Mesenchymal stem cell (in vitro differentiated cells and primary cell): Measurements from ENCODE around the gene PLCB1.

ENCODE experiments used
- DNase-seq: peaks from one replicate; pipeline ENCODE4 v3.0.0-alpha.2; 2013
- H2AFZ ChIP-seq: one replicate; pipeline ENCODE4 v1.6.1; 2013; ENCODE audit warnings: low read depth, mild to moderate bottlenecking, control low read depth, inconsistent platforms, low read length, moderate library complexity
- H2AK5ac ChIP-seq: 2 replicates; pipeline ENCODE4 v1.6.1; 2013; ENCODE audit warnings: low read length, moderate library complexity, mild to moderate bottlenecking, inconsistent platforms; ENCODE audit not compliant: severe bottlenecking
- H2BK120ac ChIP-seq: one replicate; pipeline ENCODE4 v1.6.1; 2013; ENCODE audit warnings: low read depth, mild to moderate bottlenecking, inconsistent platforms, low read length, moderate library complexity
- H2BK12ac ChIP-seq, 2 experiments: one replicate each; pipeline ENCODE4 v1.6.1; 2013; ENCODE audit warnings: inconsistent platforms in 2 of 2, low read length in 2 of 2, mild to moderate bottlenecking in 2 of 2, moderate library complexity in 2 of 2, control low read depth in 1 of 2
- H2BK15ac ChIP-seq: one replicate; pipeline ENCODE4 v1.6.1; 2013; ENCODE audit warnings: mild to moderate bottlenecking, low read depth, inconsistent platforms; ENCODE audit not compliant: poor library complexity, severe bottlenecking
- H2BK5ac ChIP-seq: 2 replicates; pipeline ENCODE4 v1.6.1; 2013; ENCODE audit warnings: low read depth, mild to moderate bottlenecking, low read length, control low read depth, inconsistent platforms; ENCODE audit not compliant: poor library complexity, severe bottlenecking
- H3K14ac ChIP-seq, 2 experiments: one replicate each; pipeline ENCODE4 v1.6.1; 2013; ENCODE audit warnings: inconsistent platforms in 2 of 2, low read length in 2 of 2, control low read depth in 1 of 2, mild to moderate bottlenecking in 1 of 2, moderate library complexity in 1 of 2
- H3K18ac ChIP-seq, 2 experiments: one replicate each; pipeline ENCODE4 v1.6.1; 2013; ENCODE audit warnings: inconsistent platforms in 2 of 2, low read length in 2 of 2, control low read depth in 1 of 2, low read depth in 1 of 2, mild to moderate bottlenecking in 1 of 2
- H3K23ac ChIP-seq, 2 experiments: one replicate each; pipeline ENCODE4 v1.6.1; 2013; ENCODE audit warnings: inconsistent platforms in 2 of 2, low read length in 2 of 2, mild to moderate bottlenecking in 2 of 2, moderate library complexity in 2 of 2, control low read depth in 1 of 2
- H3K27ac ChIP-seq: 2 replicates; pipeline ENCODE4 v1.5.1; 2013; ENCODE audit warnings: mild to moderate bottlenecking, moderate library complexity, low read length, control low read depth, inconsistent platforms; ENCODE audit not compliant: poor library complexity, severe bottlenecking
- H3K27me3 ChIP-seq, 2 experiments: 2 replicates each; pipeline versions ENCODE4 v1.6.1 to v1.7.0; 2013; ENCODE audit warnings: low read length in 2 of 2, mild to moderate bottlenecking in 2 of 2, moderate library complexity in 2 of 2, control low read depth in 1 of 2, inconsistent platforms in 1 of 2; ENCODE audit not compliant: control insufficient read depth in 1 of 2, insufficient read depth in 1 of 2
- H3K36me3 ChIP-seq, 2 experiments: 2 replicates each; pipeline versions ENCODE4 v1.6.1 to v1.7.0; 2013; ENCODE audit warnings: low read length in 2 of 2, control low read depth in 1 of 2, inconsistent platforms in 1 of 2, low read depth in 1 of 2, mild to moderate bottlenecking in 1 of 2; ENCODE audit not compliant: insufficient read depth in 2 of 2, control insufficient read depth in 1 of 2
- H3K4ac ChIP-seq, 2 experiments: one replicate each; pipeline ENCODE4 v1.6.1; 2013; ENCODE audit warnings: inconsistent platforms in 2 of 2, low read length in 2 of 2, mild to moderate bottlenecking in 2 of 2, moderate library complexity in 2 of 2, control low read depth in 1 of 2, low read depth in 1 of 2
- H3K4me1 ChIP-seq: 2 replicates; pipeline ENCODE4 v1.6.1; 2013; ENCODE audit warnings: low read depth, low read length, control low read depth; ENCODE audit not compliant: control insufficient read depth, insufficient read depth
- H3K4me2 ChIP-seq: 2 replicates; pipeline ENCODE4 v1.6.1; 2013; ENCODE audit warnings: low read length, mild to moderate bottlenecking, inconsistent platforms; ENCODE audit not compliant: poor library complexity, severe bottlenecking
- H3K4me3 ChIP-seq, 2 experiments: 2 replicates each; pipeline versions ENCODE4 v1.5.1 to v1.7.0; 2013; ENCODE audit warnings: low read length in 2 of 2, mild to moderate bottlenecking in 2 of 2, control low read depth in 1 of 2, low read depth in 1 of 2; ENCODE audit not compliant: insufficient read depth in 1 of 2
- H3K79me1 ChIP-seq: replicated peaks from 2 replicates; pipeline ENCODE4 v1.6.1; 2013; ENCODE audit warnings: mild to moderate bottlenecking, control low read depth, low read length, inconsistent platforms; ENCODE audit not compliant: poor library complexity, severe bottlenecking
- H3K9ac ChIP-seq: 2 replicates; pipeline ENCODE4 v1.7.0; 2013; ENCODE audit warnings: mild to moderate bottlenecking, low read length, moderate library complexity
- H3K9me3 ChIP-seq: 2 replicates; pipeline ENCODE4 v1.7.0; 2013; ENCODE audit warnings: mild to moderate bottlenecking, low read length; ENCODE audit not compliant: control insufficient read depth
- H4K8ac ChIP-seq: one replicate; pipeline ENCODE4 v1.6.1; 2013; ENCODE audit warnings: inconsistent platforms, mild to moderate bottlenecking, low read length, moderate library complexity
- H4K91ac ChIP-seq: one replicate; pipeline ENCODE4 v1.6.1; 2013; ENCODE audit warnings: mild to moderate bottlenecking, low read length, inconsistent platforms
- WGBS: methylation state at CpG from one replicate; pipeline ENCODE4 v1.1.7; 2013; ENCODE audit warnings: mixed read lengths; 5-methylcytosine and 5-hydroxymethylcytosine counted together

The PLCB1 gene

DNA sequence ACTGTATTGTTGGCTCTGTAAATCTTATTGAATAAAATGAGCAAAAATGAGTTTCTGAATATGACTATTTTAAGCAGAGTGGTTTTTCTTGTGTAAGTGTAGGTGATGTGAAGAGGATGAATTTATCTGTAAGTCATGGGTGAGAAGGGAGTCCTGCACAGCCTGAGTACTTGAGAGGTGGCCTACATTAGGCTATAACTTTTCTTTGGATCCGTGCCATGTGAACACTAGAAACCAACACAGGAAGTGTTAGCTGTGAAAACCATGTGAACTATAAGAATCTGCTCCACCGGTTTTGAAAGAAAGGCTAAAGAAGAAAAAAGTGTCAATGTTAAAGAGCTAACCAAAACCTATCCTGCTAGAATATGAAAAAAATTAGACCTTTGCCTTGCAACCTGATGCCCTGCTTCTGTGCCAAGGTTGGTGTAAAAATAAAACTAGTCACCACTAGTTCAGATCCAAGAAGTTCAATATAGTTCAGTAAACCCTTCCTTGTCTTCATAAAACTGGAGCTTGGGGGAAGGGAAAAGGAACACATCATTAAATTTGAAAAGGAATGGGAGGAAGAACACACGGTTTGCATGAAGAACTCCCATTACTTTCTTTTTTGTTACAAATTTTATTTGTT is 21.3 kb downstream of the PLCB1 start:
- 20% methylated on average over 1 of the region's 3 CpGs for WGBS
- Histone ChIP-seq H3K23ac (no peak overlapping the region), H3K36me3 (no peaks in the 10 kb centered on the region)

DNA sequence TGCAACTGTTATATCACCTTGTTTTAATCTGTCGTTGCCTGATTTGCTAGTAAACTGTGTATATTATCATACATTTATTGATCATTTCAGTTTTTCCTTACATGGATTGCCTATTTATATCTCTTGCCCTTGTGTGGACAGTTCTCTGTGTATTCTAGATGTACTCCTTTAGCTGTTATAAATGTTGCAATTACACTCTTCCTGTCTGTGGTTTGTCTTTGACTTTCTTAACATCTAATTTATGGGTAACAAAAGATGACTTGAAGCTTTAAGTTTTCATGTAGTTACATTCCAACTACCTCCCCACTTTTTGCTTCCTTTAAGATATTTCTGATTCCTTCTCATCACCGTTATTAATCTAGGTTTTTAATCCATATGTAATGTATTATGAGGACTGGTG is 22.6 kb downstream of the PLCB1 start:
- Histone ChIP-seq H4K91ac (no peak overlapping the region), H2BK12ac (no peak overlapping the region), H3K4me2 (no peak overlapping the region), H3K27ac (no peak overlapping the region), H3K9ac (no peak overlapping the region), H3K79me1 (no peaks in the 10 kb centered on the region), H3K36me3 (no peaks in the 10 kb centered on the region), H3K4ac (no peak overlapping the region), H2BK120ac (no peak overlapping the region), H3K18ac (no peak overlapping the region), H2BK15ac (no peak overlapping the region), H4K8ac (no peak overlapping the region), H3K14ac (no peak overlapping the region), H2AK5ac (no peak overlapping the region), H3K4me3 (no peak overlapping the region), H3K4me1 (peaks cover 3% of the 10 kb centered on the region), H3K9me3 (no peaks in the 10 kb centered on the region), H3K23ac (no peak overlapping the region), H2AFZ (no peak overlapping the region), H2BK5ac (no peak overlapping the region), H3K27me3 (no peaks in the 10 kb centered on the region)
- DNase-seq: peak; percentile 44
- no CpG with 5 or more reads among the region's 2 CpGs for WGBS

More for the DNA sequence above, 21.3 kb downstream of the PLCB1 start:
- Histone ChIP-seq H3K18ac (no peak overlapping the region), H2BK15ac (no peak overlapping the region), H2AFZ (no peak overlapping the region), H3K79me1 (no peaks in the 10 kb centered on the region), H4K8ac (no peak overlapping the region), H2BK12ac (no peak overlapping the region), H2BK120ac (no peak overlapping the region), H3K4ac (no peak overlapping the region), H3K27me3 (no peaks in the 10 kb centered on the region), H3K14ac (no peak overlapping the region), H3K27ac (peak overlapping the region; percentile 79), H3K4me2 (no peak overlapping the region), H2BK5ac (no peak overlapping the region), H3K9me3 (no peaks in the 10 kb centered on the region), H2AK5ac (no peak overlapping the region), H3K4me1 (peaks cover 3% of the 10 kb centered on the region), H3K4me3 (no peak overlapping the region), H4K91ac (no peak overlapping the region), H3K9ac (no peak overlapping the region)
- DNase-seq: peak; percentile 53

DNA sequence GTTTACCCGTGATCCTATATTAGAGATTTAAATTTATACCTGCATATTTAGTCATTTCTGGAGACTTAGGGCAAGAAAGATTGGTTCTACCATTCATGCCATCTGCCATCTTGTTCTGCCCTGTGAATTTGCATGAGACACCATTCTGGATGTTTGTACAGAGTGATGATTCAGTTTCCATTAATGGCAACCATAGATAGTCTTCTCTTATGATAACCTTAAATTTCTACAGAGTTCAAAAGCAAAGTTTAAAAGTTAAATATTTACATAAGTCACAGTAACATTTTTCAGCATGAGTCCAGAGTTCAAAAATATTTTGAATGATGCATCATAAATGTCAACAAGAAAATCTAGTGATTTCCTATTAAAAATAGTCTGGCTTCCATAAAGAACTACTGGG is 23.2 kb downstream of the PLCB1 start:
- no peak overlapping the region for H3K18ac ChIP-seq
- H3K23ac ChIP-seq: no peak overlapping the region
- H3K79me1 ChIP-seq: no peaks in the 10 kb centered on the region
- H3K27ac ChIP-seq: no peak overlapping the region
- H4K8ac ChIP-seq: no peak overlapping the region
- H3K4me2 ChIP-seq: no peak overlapping the region
- DNase-seq: no peak
- no peak overlapping the region for H3K14ac ChIP-seq
- no peak overlapping the region for H2BK12ac ChIP-seq
- no peak overlapping the region for H3K4ac ChIP-seq
- peaks cover 3% of the 10 kb centered on the region for H3K4me1 ChIP-seq
- no peak overlapping the region for H2AFZ ChIP-seq
- no peaks in the 10 kb centered on the region for H3K27me3 ChIP-seq
- H2AK5ac ChIP-seq: no peak overlapping the region
- no CpG with 5 or more reads among the region's 1 CpG for WGBS
- H3K9ac ChIP-seq: no peak overlapping the region
- no peak overlapping the region for H2BK120ac ChIP-seq
- H3K4me3 ChIP-seq: no peak overlapping the region
- H3K36me3 ChIP-seq: no peaks in the 10 kb centered on the region
- H3K9me3 ChIP-seq: no peaks in the 10 kb centered on the region
- no peak overlapping the region for H4K91ac ChIP-seq
- H2BK5ac ChIP-seq: no peak overlapping the region
- H2BK15ac ChIP-seq: no peak overlapping the region

DNA sequence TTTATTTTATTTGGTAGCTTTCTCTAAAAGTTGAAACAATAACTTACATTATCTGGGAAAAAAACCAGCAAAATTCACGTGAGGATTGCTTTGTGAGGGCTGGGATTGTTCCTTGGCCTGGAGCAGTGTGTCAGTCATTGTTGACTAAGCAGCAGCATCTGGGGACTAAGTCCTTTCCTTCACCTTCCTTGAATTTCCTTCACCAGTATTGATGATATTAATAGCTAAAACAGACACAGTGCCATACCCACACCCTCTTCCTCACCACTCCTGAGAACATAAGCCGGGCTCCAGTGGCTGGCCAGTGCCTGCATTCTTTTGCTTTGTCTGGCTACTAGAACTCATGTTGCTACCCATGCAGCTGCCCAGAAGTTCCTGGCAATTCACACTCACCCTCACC is 23.7 kb downstream of the PLCB1 start:
- Histone ChIP-seq H2AFZ (no peak overlapping the region), H3K4ac (peak overlapping the region in 1 of 2 experiments; percentile 7), H3K36me3 (no peaks in the 10 kb centered on the region), H3K14ac (no peak overlapping the region), H4K8ac (no peak overlapping the region), H3K23ac (no peak overlapping the region), H2AK5ac (no peak overlapping the region), H2BK5ac (no peak overlapping the region), H3K79me1 (no peaks in the 10 kb centered on the region), H3K9me3 (no peaks in the 10 kb centered on the region), H3K27ac (peak overlapping the region; percentile 5), H3K4me1 (peaks cover 3% of the 10 kb centered on the region), H3K4me2 (no peak overlapping the region), H3K4me3 (no peak overlapping the region), H2BK120ac (no peak overlapping the region), H3K9ac (no peak overlapping the region), H3K18ac (no peak overlapping the region), H3K27me3 (no peaks in the 10 kb centered on the region), H2BK15ac (no peak overlapping the region), H4K91ac (no peak overlapping the region), H2BK12ac (no peak overlapping the region)
- DNase-seq: no peak
- 96% methylated on average over 2 of the region's 2 CpGs for WGBS
